HEK293 (cell line): ENCODE measurements around the gene KRTAP2-3.

Experiments used
- KLF1 ChIP-seq: fragments of 450-650 bp; formaldehyde crosslinking; IDR thresholded peaks from 2 replicates; pipeline ENCODE4 v1.5.1; 2016; ENCODE audit warnings: missing biosample characterization, missing genetic modification characterization
- RBAK ChIP-seq: fragments of 450-650 bp; formaldehyde crosslinking; IDR thresholded peaks from 2 replicates; pipeline ENCODE4 v1.5.1; 2016; ENCODE audit warnings: missing biosample characterization, missing genetic modification characterization
- TF ChIP-seq, protein P1 (sequence below): fragments of 450-650 bp; formaldehyde crosslinking; IDR thresholded peaks from 2 replicates; pipeline ENCODE4 v1.5.1; 2017; ENCODE audit warnings: missing biosample characterization, missing genetic modification characterization

DNA sequence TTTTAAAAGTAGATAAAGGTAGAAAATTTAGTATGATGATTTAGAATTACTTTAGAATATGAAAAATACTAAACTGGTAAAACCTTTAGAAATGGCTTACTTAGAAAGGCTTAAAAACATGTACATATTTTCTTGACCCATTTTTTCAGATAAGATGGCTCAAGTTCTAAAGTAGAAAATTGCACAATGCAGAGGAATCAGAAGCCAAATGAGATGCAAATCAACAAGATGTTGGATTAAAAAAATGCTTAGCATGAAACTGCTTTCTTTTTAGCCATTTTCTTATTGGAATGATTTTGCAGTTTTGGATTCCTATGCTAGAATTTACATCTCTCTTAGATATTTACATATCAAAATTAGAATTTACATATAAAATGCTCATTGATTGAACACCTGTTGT lies 49.5 kb downstream of the KRTAP2-3 start:
- TF ChIP-seq, protein P1, sequence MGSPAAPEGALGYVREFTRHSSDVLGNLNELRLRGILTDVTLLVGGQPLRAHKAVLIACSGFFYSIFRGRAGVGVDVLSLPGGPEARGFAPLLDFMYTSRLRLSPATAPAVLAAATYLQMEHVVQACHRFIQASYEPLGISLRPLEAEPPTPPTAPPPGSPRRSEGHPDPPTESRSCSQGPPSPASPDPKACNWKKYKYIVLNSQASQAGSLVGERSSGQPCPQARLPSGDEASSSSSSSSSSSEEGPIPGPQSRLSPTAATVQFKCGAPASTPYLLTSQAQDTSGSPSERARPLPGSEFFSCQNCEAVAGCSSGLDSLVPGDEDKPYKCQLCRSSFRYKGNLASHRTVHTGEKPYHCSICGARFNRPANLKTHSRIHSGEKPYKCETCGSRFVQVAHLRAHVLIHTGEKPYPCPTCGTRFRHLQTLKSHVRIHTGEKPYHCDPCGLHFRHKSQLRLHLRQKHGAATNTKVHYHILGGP (tag by site-specific recombination), result no peak
- TF ChIP-seq KLF1, result no peak
- no peak for TF ChIP-seq RBAK (tag by site-specific recombination)
